GM12873 (cell line): Measurements from ENCODE around the gene SMC4.

Experiments used
- TF ChIP-seq, protein P1 (sequence below): IDR thresholded peaks from 2 replicates; pipeline ENCODE4 v1.5.1; 2012; ENCODE audit warnings: low read depth, mild to moderate bottlenecking, moderate library complexity, low read length, control low read depth; ENCODE audit not compliant: insufficient read depth; ENCODE audit errors: missing control alignments

SMC4 gene

DNA sequence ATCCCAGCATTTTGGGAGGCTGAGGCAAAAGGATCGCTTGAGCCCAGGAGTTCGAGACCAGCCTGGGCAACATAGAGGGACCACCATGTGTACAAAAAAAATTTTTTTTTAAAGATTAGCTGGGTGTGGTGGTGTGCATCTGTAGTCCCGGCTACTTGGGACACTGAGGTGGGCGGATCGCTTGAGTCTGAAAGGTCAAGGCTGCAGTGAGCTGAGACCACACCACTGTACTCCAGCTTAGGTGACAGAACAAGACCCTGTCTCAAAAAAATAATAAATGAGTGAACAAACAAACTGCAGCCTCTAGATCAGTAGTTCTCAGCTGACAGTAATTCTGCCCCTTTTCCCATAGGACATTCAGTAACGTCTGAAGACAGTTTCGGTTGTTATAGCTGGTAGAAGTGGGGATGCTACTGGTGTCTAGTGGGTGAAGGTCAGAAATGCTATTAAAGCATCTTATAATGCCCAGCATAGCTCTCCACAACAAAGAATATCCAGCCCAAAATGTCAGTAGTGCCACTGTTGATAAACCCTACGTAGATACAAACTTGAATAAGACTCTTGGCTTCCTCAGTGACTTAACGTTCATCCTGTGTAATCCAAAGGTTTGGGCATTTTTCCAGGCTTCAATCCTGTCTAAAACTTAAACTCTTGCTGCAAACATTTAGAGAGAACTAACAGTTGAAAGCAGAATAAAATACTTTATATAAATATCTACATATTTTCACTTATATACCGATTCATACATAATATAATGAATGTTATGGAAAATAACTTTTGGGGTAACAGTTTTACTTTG is 10.6 kb downstream of the SMC4 start:
- TF ChIP-seq, protein P1, sequence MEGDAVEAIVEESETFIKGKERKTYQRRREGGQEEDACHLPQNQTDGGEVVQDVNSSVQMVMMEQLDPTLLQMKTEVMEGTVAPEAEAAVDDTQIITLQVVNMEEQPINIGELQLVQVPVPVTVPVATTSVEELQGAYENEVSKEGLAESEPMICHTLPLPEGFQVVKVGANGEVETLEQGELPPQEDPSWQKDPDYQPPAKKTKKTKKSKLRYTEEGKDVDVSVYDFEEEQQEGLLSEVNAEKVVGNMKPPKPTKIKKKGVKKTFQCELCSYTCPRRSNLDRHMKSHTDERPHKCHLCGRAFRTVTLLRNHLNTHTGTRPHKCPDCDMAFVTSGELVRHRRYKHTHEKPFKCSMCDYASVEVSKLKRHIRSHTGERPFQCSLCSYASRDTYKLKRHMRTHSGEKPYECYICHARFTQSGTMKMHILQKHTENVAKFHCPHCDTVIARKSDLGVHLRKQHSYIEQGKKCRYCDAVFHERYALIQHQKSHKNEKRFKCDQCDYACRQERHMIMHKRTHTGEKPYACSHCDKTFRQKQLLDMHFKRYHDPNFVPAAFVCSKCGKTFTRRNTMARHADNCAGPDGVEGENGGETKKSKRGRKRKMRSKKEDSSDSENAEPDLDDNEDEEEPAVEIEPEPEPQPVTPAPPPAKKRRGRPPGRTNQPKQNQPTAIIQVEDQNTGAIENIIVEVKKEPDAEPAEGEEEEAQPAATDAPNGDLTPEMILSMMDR, result no peak

DNA sequence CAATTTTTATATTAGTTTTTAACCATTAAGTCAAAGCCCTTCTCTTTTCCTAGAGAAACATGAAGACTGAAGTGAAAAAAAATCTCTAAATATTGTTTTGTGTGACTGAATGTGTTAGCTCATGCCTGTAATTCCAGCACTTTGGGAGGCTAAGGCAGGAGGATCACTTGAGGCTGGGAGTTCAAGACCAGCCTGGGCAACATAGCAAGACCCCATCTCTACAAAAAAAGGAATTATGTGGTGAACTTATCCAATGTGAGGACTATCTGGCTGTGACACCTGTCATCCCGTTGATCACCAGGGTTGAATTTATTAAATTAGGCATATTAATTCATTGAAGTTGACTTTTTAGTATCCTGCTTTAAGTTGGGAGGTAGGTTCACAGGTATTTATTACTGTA is 13.0 kb downstream of the SMC4 start:
- TF ChIP-seq, protein P1, result no peak

DNA sequence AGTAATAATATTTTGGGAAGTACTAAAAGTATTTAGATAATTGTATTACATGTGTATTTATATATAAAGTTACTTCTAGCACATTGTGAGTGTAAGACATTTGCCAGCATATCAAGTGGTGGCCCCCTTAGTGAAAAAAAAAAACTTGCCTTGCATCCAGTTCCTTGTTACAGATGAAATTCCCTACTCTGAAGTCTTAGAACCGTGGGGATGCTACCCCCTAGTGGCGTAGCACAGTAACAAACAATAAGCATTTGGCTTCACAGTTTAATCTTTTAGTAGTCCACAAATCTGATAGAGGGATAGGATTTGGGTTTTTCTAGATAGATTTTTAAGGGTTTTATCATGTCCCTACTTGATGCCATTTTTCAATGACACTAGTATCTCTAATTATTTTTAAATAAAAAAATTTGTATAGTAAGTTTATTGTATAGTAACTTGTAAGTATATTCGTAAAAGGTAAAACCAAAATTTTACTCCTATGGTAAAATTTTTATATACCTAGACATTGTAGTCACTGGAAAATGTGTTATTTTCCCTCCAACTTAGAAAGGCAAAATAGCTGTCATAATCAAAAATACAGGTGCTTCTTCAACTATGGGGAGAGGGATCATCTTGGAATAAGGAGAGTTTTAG is 14.3 kb downstream of the SMC4 start:
- TF ChIP-seq, protein P1, result peak; percentile 74

DNA sequence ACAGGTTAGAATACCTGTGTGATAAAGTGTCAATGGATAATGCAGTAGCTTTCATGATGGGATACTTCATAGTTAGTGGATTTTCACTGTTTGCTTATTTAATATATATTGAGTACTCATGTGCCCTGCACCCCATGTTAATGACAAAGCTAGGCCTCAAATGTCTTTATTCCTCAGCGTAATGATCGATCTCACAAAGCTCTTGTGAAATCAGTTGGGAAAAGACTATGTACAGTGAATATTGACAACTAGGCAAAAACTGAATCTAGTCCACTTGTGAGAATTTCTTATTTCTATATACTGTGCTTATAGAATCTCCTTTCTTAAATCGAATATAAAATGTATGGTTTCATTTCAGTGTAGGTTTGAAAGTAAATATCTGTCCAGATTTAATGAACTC is 17.9 kb downstream of the SMC4 start:
- TF ChIP-seq, protein P1, result no peak

DNA sequence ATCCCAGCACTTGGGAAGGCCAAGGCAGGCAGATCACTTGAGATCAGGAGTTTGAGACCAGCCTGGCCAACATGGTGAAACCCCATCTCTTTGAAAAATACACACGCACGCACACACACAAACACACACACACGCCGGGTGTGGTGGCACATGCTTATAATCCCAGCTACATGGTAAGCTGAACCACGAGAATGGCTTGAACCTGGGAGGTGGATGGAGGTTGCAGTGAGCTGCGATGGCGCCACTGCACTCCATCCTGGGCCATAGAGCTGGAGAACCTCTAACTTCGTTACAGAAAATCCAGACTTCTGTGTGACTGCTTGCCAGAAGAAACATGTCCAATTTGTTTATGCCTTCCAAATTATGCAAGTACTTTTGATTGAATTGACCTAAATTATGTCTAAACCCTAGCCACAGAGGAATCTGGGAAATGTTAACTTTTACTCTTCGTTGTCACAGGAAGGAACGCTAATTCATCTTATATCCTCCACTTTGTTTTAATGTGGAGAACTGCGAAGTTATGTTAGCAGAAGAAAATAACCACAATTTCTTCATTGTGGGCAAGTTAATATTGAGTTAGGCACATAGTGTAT is 28.5 kb downstream of the SMC4 start:
- TF ChIP-seq, protein P1, result no peak

DNA sequence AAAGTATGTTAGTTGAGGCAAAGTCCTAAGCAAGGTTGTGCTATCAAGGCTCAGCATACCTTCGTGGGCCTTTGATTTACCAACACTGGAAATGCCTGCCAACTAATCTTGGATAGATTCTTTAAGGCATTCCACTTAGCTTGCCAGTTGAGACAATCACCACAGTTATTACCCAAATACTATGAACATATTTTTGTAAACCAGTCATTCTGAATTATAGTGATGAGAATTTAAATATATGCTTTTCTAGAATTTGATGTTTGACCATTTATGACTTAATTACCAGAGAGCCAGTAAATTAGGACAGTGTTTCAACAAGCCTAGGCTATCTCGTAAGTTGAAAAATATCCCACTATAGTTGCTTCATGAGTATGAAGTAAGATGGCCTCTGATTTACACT is 34.6 kb downstream of the SMC4 start:
- TF ChIP-seq, protein P1, result no peak

DNA sequence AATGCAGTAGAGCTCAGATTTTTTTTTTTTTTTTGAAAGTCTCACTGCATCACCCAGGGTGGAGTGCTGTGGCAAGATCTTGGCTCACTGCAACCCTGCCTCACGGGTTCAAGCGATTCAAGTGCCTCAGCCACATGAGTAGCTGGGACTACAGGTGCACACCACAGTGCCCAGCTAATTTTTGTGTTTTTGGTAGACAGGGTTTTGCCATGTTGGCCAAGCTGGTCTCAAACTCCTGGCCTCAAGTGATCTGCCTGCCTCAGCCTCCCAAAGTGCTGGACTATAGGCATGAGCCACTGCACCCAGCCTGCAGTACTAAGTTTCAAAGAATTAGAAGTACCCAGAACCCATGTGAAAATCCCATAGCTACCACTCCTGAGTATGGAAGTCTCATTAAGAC is 35.6 kb downstream of the SMC4 start:
- TF ChIP-seq, protein P1, result no peak
